HCT116 (cell line): ENCODE data around the gene PRPSAP1.

ENCODE experiments used
- CBX3 ChIP-seq: IDR thresholded peaks from 2 replicates; pipeline ENCODE4 v1.6.1; 2012; ENCODE audit warnings: low read depth
- EZH2 ChIP-seq: fragments of 200-600 bp; sonication (generic); IDR thresholded peaks from 2 replicates; pipeline ENCODE4 v1.6.1; 2017; ENCODE audit warnings: antibody characterized with exemption, mixed run types
- POLR2A ChIP-seq: IDR thresholded peaks from 2 replicates; pipeline ENCODE4 v1.7.0; 2011; ENCODE audit warnings: borderline replicate concordance; ENCODE audit not compliant: insufficient read depth, insufficient read length; ENCODE audit errors: extremely low read depth
- SIN3A ChIP-seq: IDR thresholded peaks from 2 replicates; pipeline ENCODE4 v1.6.1; 2012; ENCODE audit warnings: low read depth
- TCF7L2 ChIP-seq: IDR thresholded peaks from 2 replicates; pipeline ENCODE4 v1.7.0; 2011; ENCODE audit warnings: borderline replicate concordance, inconsistent platforms; ENCODE audit not compliant: insufficient read depth, insufficient read length; ENCODE audit errors: extremely low read depth
- TF ChIP-seq, protein P1 (sequence below), 3 experiments: fragments of 200-600 bp in 1 of 3; sonication (generic) in 1 of 3; IDR thresholded peaks in 2 of 3; conservative IDR thresholded peaks in 1 of 3; 2 replicates each; pipeline ENCODE4 v1.5.1; 2012 to 2017; ENCODE audit warnings: low read depth in 2 of 3, low read length in 2 of 3, antibody characterized with exemption in 1 of 3, borderline replicate concordance in 1 of 3, control low read depth in 1 of 3, mild to moderate bottlenecking in 1 of 3, mixed read lengths in 1 of 3, mixed run types in 1 of 3, moderate library complexity in 1 of 3; ENCODE audit not compliant: insufficient read depth in 1 of 3

DNA sequence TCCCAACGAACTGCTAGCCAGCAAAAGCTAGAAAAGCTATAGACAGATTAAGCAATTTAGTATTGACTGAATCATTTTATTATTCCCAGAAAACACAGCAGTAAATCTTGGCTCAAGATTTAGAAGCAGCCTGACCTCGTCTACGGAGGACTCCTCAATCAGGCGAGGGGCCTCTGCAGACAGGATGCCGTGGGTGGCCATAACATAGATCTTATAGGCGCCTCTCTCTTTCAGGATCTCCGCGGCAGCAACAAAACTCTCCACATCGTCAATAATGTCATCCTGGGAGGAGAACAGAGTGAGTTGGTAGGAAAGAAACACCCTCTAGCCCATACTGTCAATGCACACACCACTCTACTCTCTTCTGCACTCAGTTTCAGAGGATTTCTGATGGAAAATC lies 41.0 kb downstream of the PRPSAP1 start:
- TF ChIP-seq SIN3A (no peak), TCF7L2 (no peak), POLR2A (no peak), CBX3 (no peak), EZH2 (no peak)
- TF ChIP-seq, protein P1, sequence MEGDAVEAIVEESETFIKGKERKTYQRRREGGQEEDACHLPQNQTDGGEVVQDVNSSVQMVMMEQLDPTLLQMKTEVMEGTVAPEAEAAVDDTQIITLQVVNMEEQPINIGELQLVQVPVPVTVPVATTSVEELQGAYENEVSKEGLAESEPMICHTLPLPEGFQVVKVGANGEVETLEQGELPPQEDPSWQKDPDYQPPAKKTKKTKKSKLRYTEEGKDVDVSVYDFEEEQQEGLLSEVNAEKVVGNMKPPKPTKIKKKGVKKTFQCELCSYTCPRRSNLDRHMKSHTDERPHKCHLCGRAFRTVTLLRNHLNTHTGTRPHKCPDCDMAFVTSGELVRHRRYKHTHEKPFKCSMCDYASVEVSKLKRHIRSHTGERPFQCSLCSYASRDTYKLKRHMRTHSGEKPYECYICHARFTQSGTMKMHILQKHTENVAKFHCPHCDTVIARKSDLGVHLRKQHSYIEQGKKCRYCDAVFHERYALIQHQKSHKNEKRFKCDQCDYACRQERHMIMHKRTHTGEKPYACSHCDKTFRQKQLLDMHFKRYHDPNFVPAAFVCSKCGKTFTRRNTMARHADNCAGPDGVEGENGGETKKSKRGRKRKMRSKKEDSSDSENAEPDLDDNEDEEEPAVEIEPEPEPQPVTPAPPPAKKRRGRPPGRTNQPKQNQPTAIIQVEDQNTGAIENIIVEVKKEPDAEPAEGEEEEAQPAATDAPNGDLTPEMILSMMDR (IDR thresholded peaks at IDR 0.05 in 2 of 3, conservative IDR thresholded peaks at IDR 0.05 in 1 of 3; ENCODE audit: borderline replicate concordance in 1 of 3, insufficient read depth in 1 of 3, low read depth in 2 of 3, low read length in 2 of 3) = no peak
